Naive thymus-derived CD8-positive, alpha-beta T cell (primary cell): Measurements from ENCODE around the gene KRT36. TPM values are rescaled to one million over a fixed set of nuclear protein-coding genes. Genes with fewer than 3 reads are reported as not detected.

Source experiments
- ATAC-seq, 2 donors: fragments of 150-1000 bp; cut with Tn5 transposase in 1 of 2; sonication (Bioruptor Pico), chemical (Tn5 transposase) in 1 of 2; 1 replicate in 1 of 2; 2 replicates in 1 of 2; pipeline ENCODE4 v1.10.0; 2021; ENCODE audit warnings: mild to moderate bottlenecking in 2 of 2, moderate library complexity in 2 of 2
- POLR2A ChIA-PET: fragments of 350-600 bp; sonication (Branson Sonifier 250); formaldehyde crosslinking; loops from one replicate; lab custom pipeline; 2021; ENCODE audit warnings: antibody characterized with exemption; lab: Charles Lee
- DNase-seq, 10 donors: peaks; one replicate each; pipeline versions ENCODE4 v3.0.0 to v3.0.0-alpha.2; 2020 to 2022
- H3K27ac Mint-ChIP-seq, 10 donors: one replicate each; pipeline ENCODE4 v1.8.0; 2020 to 2022; ENCODE audit warnings: mild to moderate bottlenecking in 10 of 10, mixed read lengths in 10 of 10, moderate library complexity in 4 of 10, inconsistent platforms in 1 of 10
- H3K27me3 Mint-ChIP-seq, 5 donors: one replicate each; pipeline ENCODE4 v1.8.0; 2021 to 2022; ENCODE audit warnings: mixed read lengths in 5 of 5
- H3K36me3 Mint-ChIP-seq, 3 donors: one replicate each; pipeline ENCODE4 v1.8.0; 2020 to 2022; ENCODE audit warnings: mixed read lengths in 3 of 3, mild to moderate bottlenecking in 2 of 3, inconsistent platforms in 1 of 3
- H3K4me1 Mint-ChIP-seq, 4 donors: one replicate each; pipeline ENCODE4 v1.8.0; 2021 to 2022; ENCODE audit warnings: mixed read lengths in 4 of 4
- H3K4me3 Mint-ChIP-seq, 10 donors: one replicate each; pipeline ENCODE4 v1.8.0; 2020 to 2022; ENCODE audit warnings: mild to moderate bottlenecking in 10 of 10, mixed read lengths in 10 of 10, moderate library complexity in 6 of 10, inconsistent platforms in 1 of 10
- H3K9me3 Mint-ChIP-seq, 9 donors: one replicate each; pipeline ENCODE4 v1.8.0; 2020 to 2022; ENCODE audit warnings: mixed read lengths in 9 of 9, mild to moderate bottlenecking in 3 of 9, inconsistent platforms in 1 of 9, moderate library complexity in 1 of 9
- polyA plus RNA-seq, 3 donors: library from polyadenylated mRNA; unstranded; fragments of 300-500 nt; fragmentation: Illumina TruSeq; gene quantifications; one replicate each; pipeline ENCODE4 v1.2.3, GENCODE V29; 2021
- total RNA-seq, 8 experiments: library from RNA in 2 of 8; stranded (reverse) in 2 of 8; gene quantifications; one replicate each; pipeline ENCODE4 v1.2.3 and lab custom pipeline; 2021 to 2026

The KRT36 gene
- total and polyA plus RNA-seq, 5 experiments from 2014 or later, result not detected

DNA sequence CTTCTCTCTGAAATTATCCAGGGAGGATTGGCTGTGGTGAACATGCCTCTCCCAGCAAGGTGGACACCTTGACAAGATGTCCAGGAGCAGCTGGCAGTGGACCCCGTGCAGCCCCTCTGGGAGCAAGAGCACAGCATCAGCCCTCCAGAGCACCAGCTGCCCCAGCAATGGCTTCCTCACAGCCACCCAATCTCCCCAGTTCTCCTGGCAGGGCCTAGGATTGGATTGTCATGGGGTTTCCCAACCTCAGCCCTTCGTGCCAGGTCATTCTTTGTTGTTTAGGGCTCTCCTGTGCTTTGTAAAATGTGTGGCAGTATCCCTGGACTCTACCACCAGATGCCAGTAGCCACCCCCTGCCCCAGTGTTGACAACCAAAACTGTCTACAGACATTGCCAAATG, 1.8 kb upstream of the KRT36 start:
- POLR2A ChIA-PET, result no interaction called here
- no peak for DNase-seq
- no peak overlapping the region for H3K27ac Mint-ChIP-seq
- H3K9me3 Mint-ChIP-seq, result no peaks in the 10 kb centered on the region
- H3K4me1 Mint-ChIP-seq, result peaks cover 10 to 22% (median 13%) of the 10 kb centered on the region in 4 donors
- no peaks in the 10 kb centered on the region for H3K36me3 Mint-ChIP-seq
- peaks cover 0 to 3% (median under 1%) of the 10 kb centered on the region in 5 donors for H3K27me3 Mint-ChIP-seq
- no peak for ATAC-seq
- no peak overlapping the region for H3K4me3 Mint-ChIP-seq

DNA sequence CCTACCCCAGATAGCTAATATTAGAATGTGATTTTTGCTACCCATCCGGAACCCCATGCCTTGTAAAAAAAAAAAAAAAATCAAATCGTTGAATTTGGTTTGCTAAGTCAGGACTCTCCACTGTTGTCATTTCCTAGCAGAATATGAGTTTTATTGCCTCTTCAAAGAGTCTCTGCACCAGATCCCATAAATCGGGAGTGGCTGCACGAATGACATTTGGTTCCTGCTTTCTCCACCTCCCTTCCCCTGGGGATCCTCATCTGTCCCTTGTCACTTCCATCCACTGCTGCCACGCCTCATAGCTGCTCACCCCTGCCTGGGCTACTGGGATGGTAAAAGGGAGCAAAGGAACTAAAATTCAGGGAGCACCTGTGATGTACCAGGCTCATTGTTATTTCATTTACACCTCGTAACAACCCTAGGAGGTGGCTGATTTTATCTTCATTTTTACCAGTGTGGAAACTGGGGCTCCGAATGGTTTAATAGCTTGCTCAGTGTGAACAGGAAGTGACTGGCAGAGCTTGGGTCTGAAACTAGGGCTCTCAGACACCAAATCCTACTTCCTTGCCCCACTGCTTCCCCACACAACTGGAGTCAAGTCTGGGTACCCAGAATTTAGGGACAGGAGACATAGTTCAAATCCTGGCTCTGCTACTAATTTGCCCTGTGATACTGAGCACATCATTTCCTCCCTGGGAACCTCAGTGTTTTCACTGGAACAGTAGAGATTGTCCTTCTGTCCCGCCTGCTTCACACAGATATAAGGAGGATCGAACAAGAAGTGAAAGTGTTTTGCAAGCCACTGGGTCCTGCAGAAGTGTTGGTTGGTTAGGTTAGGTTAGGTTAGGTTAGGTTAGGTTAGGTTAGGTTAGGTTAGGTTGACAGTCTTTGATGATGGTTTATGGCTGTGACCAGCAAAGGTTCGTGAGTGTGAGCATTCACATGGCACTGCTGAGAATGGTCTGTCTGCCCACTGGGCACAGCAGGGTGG, 585 bp upstream of the KRT36 start:
- Mint-ChIP-seq H3K27ac (peak overlapping the region in 2 of 10 donors; percentile 18 to 57), H3K9me3 (no peaks in the 10 kb centered on the region), H3K36me3 (no peaks in the 10 kb centered on the region), H3K4me1 (peaks cover 9 to 20% (median 10%) of the 10 kb centered on the region in 4 donors), H3K4me3 (no peak overlapping the region), H3K27me3 (peaks cover 0 to 5% (median 2%) of the 10 kb centered on the region in 5 donors)
- POLR2A ChIA-PET, result no interaction called here
- DNase-seq, result no peak
- ATAC-seq, result no peak

DNA sequence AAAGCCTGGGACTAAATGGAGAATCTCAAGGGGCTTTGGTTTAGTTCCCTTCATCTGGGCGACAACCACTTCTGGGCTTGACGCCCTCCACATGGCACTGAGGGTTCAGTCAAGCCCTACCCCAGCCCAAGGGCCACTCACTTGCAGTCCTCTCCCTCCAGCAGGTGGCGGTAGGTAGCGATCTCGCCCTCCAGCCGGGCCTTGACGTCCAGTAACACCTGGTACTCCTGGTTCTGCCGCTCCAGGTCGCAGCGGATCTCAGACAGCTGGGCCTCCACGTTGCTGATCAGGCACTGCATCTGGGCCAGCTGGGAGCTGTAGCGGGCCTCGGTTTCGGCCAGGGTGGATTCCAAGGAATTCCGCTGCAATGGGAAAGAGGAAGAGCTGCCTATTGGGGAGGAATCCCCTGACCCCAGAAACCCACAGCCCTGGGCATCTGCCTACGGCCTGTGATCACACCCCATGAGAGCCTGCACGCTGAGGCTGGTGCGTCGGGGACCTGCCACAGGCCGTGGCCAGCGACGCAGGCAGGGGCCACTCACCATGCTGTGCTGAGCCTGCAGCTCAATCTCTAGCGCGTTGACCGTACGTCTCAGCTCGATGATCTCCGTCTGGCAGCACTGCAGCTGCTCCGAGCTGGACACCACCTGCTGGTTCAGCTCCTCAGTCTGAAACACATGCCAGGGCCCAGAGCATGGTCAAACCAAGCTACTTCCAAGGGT, 2.7 kb downstream of the KRT36 start:
- peak in 1 of 10 donors; percentile 50 for DNase-seq
- Mint-ChIP-seq H3K27ac (no peak overlapping the region), H3K4me3 (no peak overlapping the region)

DNA sequence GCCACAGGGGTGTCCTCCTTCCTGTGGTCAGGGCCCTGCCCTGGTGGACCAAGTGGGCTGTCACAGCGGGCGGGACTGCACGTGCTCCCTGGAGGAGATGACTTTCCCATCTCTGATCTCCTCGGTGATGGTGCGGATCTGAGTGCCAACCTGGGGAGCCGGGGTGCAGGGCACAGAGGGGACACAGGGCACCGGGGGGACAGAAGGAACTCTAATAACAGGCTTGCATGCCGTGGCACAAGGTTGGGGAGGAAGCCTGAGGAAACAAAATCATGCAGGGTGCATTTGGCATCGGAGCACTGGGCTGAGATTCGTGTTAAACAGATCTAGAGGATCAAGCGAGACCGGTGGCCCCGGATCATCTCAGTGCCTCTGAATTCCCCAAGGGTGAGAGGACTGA, 3.4 kb downstream of the KRT36 start:
- H3K27me3 Mint-ChIP-seq, result peaks cover 0 to 7% (median 2%) of the 10 kb centered on the region in 5 donors
- peak in 1 of 10 donors; percentile 54 for DNase-seq
- H3K27ac Mint-ChIP-seq, result no peak overlapping the region

More for the DNA sequence above, 2.7 kb downstream of the KRT36 start:
- POLR2A ChIA-PET, result no interaction called here
- Mint-ChIP-seq H3K9me3 (no peaks in the 10 kb centered on the region), H3K4me1 (peaks cover 5 to 15% (median 9%) of the 10 kb centered on the region in 4 donors), H3K36me3 (no peaks in the 10 kb centered on the region), H3K27me3 (peaks cover 0 to 7% (median 2%) of the 10 kb centered on the region in 5 donors)
- no peak for ATAC-seq

DNA sequence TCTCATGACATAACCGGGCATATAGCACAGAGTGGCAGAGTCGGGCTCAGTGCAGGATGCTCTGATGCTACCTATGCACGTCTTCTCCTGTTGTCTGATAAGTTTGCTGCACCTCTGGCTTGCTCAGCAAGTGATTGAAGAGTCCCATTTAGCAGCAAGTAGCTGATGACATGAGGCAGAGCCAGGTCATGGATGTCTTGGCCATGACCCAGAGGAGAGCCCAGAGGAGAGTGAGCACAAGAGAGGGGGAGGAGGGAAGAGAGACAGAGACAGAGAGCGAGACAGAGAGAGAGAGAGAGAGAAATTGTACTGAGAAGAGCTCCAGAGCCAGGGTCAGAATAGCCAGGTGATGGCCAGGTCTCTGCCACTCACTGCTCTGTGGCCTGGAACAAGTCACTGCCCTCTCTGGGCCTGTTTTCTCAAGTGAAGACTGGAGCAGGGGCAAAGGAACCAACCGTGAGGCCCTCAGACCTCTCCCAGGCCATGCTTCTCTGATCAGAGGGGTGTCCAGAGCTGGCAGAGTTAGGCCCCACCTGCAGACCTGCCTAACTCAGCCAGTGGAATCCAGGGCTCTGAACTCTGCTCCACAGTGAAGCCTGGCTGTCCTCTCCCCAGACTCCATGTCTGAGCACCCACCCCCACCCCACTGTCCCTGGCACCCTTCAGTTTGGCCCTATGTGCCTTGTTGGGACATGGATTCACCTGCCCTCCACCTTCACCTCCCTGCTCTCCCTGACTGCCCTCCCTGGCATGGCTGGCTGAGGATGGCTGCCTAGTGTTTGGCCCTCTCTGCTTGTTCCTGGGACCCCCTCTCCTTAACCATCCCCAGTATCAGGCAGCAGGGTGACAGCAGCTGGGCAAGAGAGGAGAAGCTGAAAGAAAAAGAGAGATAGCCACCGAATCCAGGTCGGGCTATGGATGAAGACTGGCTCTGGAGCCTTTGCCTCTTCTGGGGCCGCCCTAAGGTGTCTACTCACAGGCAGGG, 4.5 kb downstream of the KRT36 start:
- no peak overlapping the region for H3K4me3 Mint-ChIP-seq
- H3K27ac Mint-ChIP-seq, result peak overlapping the region in 3 of 10 donors; percentile 53 to 75 (median 58)
- H3K36me3 Mint-ChIP-seq, result no peaks in the 10 kb centered on the region
- H3K27me3 Mint-ChIP-seq, result peaks cover 0 to 7% (median 2%) of the 10 kb centered on the region in 5 donors
- no peak for ATAC-seq
- POLR2A ChIA-PET, result interaction anchor here (0.6 kb wide), 1 partner anchor 924 kb away, joined by 3 read pairs; no protein-coding TSS in a partner anchor
- peak in 1 of 10 donors; percentile 50 for DNase-seq
- H3K4me1 Mint-ChIP-seq, result peaks cover 2 to 6% (median 3%) of the 10 kb centered on the region in 4 donors
- no peaks in the 10 kb centered on the region for H3K9me3 Mint-ChIP-seq

More for the DNA sequence above, 3.4 kb downstream of the KRT36 start:
- no peaks in the 10 kb centered on the region for H3K9me3 Mint-ChIP-seq
- no peaks in the 10 kb centered on the region for H3K36me3 Mint-ChIP-seq
- POLR2A ChIA-PET, result no interaction called here
- ATAC-seq, result no peak
- H3K4me1 Mint-ChIP-seq, result peaks cover 5 to 13% (median 9%) of the 10 kb centered on the region in 4 donors
- no peak overlapping the region for H3K4me3 Mint-ChIP-seq

DNA sequence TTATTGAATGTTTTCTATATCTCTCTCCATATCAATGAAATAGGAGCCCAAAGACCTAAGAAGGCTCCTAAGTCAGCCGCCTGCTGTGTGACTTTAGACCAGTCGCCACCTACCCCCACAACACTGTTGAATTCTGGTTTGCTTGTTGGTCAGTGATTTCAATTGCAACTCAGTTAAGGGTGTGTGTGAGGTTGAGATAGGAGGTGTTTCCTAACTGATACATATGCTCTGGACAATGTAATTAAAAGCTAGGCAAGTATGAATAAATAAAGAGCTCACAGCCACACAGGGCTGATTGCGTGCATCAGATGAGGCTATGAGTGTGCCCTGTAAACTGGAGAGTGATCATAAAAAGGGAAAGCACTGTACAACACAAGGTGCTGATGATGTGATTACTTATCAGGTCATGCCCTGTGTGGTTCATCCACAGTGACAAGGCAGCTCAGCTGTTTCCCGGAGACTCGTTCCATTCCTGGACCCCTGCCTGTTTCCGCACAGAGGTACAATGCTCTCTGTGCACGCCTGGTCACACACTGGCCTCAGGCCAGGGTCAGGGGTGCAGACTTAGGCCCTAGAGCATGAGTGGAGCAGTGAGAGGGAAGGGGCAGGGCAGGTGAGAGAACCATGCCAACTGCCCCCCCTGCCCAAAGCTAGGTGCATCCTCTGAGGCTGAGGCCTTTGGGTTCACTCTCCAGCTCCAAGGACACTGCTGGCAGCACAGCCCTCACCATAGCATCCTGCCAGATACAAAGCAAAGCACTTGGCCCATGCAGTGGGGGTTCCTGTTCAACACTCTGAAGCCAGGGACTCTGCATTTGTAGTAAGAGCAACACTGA, 5.5 kb downstream of the KRT36 start:
- Mint-ChIP-seq H3K27me3 (peaks cover 0 to 7% (median 2%) of the 10 kb centered on the region in 5 donors), H3K27ac (peak overlapping the region in 1 of 10 donors; percentile 58), H3K4me1 (peaks cover 0 to 2% (median under 1%) of the 10 kb centered on the region in 4 donors), H3K36me3 (no peaks in the 10 kb centered on the region), H3K4me3 (no peak overlapping the region), H3K9me3 (no peaks in the 10 kb centered on the region)
- POLR2A ChIA-PET, result no interaction called here
- ATAC-seq, result no peak
- peak in 1 of 10 donors; percentile 34 for DNase-seq

DNA sequence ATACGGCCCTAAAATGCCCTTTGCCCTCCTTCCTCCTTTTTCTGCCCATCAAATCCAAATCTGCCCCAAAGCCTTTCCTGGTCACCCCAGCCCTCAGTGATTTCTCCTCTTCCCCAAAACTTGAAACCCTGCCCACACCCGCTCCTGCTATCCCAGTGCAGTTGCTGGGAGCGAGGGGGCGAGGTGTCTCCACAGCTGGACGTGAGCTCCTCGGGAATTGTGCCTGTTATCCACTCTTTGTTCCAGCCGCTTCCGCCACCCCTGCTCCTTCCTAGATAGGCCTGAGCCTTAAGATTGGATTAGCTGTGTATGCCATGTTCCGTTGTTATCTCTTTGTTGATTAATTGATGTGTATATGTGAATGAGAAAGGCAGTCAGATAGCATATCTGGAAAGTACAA, 6.2 kb downstream of the KRT36 start:
- peaks cover 0 to 7% (median 2%) of the 10 kb centered on the region in 5 donors for H3K27me3 Mint-ChIP-seq
- peak overlapping the region in 1 of 10 donors; percentile 7 for H3K27ac Mint-ChIP-seq
- ATAC-seq (no peak), DNase-seq (no peak)
- POLR2A ChIA-PET, result no interaction called here
- no peaks in the 10 kb centered on the region for H3K36me3 Mint-ChIP-seq
- no peak overlapping the region for H3K4me3 Mint-ChIP-seq
- H3K4me1 Mint-ChIP-seq, result peaks cover 0 to 2% (median under 1%) of the 10 kb centered on the region in 4 donors
- H3K9me3 Mint-ChIP-seq, result no peaks in the 10 kb centered on the region

DNA sequence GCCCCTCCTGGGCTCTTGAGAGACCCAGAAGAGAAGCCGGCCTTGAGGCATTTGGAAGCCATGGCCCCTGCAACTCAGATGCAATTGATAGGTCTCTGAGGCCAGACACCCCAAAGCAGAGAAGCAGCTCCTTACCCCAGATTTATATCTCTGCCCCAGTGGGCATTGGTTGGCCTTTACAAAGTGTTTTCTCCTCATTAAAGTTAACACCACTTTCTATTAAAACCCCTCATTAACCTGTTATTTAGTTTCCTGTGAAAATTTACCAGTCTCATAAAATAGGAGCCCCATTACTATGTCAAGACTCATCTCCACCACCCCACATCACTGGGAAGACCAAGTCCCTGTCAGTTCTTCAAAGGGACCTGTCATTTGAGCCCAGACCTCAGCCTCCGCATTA, 8.7 kb downstream of the KRT36 start, which contains the start of gene KRT35:
TSS of gene KRT35 (minus strand) at position 116 of the 400 bp plus-strand sequence. CDS start at position 62, 54 bp downstream.
- DNase-seq (no peak), ATAC-seq (no peak)
- H3K4me1 Mint-ChIP-seq, result peaks cover 0 to 2% (median 0%) of the 10 kb centered on the region in 4 donors
- no peaks in the 10 kb centered on the region for H3K9me3 Mint-ChIP-seq
- no peak within 1 kb of the TSS for H3K4me3 Mint-ChIP-seq
- POLR2A ChIA-PET, result no interaction called here
- H3K36me3 Mint-ChIP-seq, result no peaks in the 10 kb centered on the region
- peak within 1 kb of the TSS in 1 of 10 donors; percentile 75 for H3K27ac Mint-ChIP-seq
- peaks cover 0 to 3% (median 0%) of the 10 kb centered on the region in 5 donors for H3K27me3 Mint-ChIP-seq

DNA sequence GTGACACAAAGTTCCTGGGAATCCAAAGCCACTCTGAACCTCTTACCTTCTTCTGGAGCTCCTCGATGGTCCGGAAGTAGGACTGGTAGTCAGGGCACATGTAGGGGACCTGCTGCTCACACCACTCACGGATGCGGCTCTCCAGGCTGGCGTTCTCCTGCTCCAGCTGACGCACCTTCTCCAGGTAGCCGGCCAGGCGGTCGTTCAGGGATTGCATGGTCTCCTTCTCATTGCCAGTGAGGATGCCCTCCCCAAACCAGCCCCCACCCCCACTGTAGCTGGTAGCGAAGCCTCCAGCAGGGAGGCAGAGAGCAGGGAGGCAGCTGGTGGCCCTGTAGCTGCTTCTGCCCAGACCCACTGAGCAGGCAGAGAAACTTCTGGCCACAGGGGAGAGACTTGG, 9.1 kb downstream of the KRT36 start:
- DNase-seq (no peak), ATAC-seq (no peak)
- peaks cover 0 to 3% (median 0%) of the 10 kb centered on the region in 5 donors for H3K27me3 Mint-ChIP-seq
- H3K9me3 Mint-ChIP-seq, result no peaks in the 10 kb centered on the region
- POLR2A ChIA-PET, result no interaction called here
- H3K36me3 Mint-ChIP-seq, result no peaks in the 10 kb centered on the region
- H3K4me1 Mint-ChIP-seq, result peaks cover 0 to 2% (median 0%) of the 10 kb centered on the region in 4 donors
- H3K27ac Mint-ChIP-seq, result no peak overlapping the region
- H3K4me3 Mint-ChIP-seq, result no peak overlapping the region

DNA sequence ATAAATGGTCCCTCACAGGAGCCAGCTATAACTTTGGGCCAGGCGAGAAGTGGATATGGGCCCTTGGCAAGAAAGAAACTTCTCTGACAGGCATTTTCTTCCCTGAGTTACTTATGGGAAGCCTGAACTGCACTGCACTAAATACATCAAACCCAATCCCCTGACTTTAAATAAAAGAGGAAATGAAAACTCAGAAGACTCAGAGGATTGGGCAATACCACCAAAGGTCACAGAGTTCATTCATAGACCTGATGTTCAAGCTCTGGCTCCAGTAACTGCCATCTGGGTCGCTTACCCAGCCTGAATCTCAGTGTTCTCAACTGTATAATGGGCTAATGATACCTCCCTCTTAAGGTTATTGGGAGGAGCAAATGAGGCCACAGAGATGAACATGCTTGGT, 9.6 kb downstream of the KRT36 start:
- H3K4me3 Mint-ChIP-seq, result no peak overlapping the region
- H3K27ac Mint-ChIP-seq, result no peak overlapping the region
- H3K9me3 Mint-ChIP-seq, result no peaks in the 10 kb centered on the region
- H3K36me3 Mint-ChIP-seq, result no peaks in the 10 kb centered on the region
- DNase-seq (no peak), ATAC-seq (no peak)
- POLR2A ChIA-PET, result no interaction called here
- peaks cover 0 to 2% (median 0%) of the 10 kb centered on the region in 4 donors for H3K4me1 Mint-ChIP-seq
- peaks cover 0 to 3% (median 0%) of the 10 kb centered on the region in 5 donors for H3K27me3 Mint-ChIP-seq

DNA sequence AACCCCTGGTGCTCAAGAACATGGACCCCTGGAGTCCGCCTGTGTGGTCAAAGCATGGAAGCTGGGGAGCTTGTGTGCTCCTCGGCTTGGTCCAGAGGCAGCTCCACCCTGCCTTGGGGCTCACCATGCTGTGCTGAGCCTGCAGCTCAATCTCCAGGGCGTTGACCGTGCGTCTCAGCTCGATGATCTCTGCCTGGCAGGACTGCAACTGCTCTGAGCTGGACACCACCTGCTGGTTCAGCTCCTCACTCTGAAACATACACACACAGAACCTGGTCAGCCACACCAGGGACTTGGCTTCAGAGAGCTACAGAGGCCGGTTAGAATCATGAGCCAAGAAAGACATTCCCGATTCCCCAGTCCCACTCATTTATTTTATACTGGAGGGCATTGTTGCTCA, 11.5 kb downstream of the KRT36 start:
- POLR2A ChIA-PET, result no interaction called here
- H3K9me3 Mint-ChIP-seq, result peaks cover 0 to 2% (median 0%) of the 10 kb centered on the region in 9 donors
- ATAC-seq (no peak), DNase-seq (no peak)
- peaks cover 0 to 3% (median 0%) of the 10 kb centered on the region in 5 donors for H3K27me3 Mint-ChIP-seq
- no peak overlapping the region for H3K4me3 Mint-ChIP-seq
- H3K36me3 Mint-ChIP-seq, result no peaks in the 10 kb centered on the region
- H3K27ac Mint-ChIP-seq, result peak overlapping the region in 1 of 10 donors; percentile 62
- no peaks in the 10 kb centered on the region for H3K4me1 Mint-ChIP-seq
